GM12801 (cell line): Measurements from ENCODE around the gene TBC1D1.

Experiments
- TF ChIP-seq, protein P1 (sequence below): IDR thresholded peaks from one replicate; pipeline ENCODE4 v1.5.1; 2011; ENCODE audit warnings: control low read depth; ENCODE audit not compliant: insufficient read length; ENCODE audit errors: extremely low read depth

The TBC1D1 gene

GRCh38 chr4:38050560-38051350, 159.9 kb downstream of the TBC1D1 start:
- TF ChIP-seq, protein P1, sequence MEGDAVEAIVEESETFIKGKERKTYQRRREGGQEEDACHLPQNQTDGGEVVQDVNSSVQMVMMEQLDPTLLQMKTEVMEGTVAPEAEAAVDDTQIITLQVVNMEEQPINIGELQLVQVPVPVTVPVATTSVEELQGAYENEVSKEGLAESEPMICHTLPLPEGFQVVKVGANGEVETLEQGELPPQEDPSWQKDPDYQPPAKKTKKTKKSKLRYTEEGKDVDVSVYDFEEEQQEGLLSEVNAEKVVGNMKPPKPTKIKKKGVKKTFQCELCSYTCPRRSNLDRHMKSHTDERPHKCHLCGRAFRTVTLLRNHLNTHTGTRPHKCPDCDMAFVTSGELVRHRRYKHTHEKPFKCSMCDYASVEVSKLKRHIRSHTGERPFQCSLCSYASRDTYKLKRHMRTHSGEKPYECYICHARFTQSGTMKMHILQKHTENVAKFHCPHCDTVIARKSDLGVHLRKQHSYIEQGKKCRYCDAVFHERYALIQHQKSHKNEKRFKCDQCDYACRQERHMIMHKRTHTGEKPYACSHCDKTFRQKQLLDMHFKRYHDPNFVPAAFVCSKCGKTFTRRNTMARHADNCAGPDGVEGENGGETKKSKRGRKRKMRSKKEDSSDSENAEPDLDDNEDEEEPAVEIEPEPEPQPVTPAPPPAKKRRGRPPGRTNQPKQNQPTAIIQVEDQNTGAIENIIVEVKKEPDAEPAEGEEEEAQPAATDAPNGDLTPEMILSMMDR = no peak

GRCh38 chr4:38055566-38055965, 164.7 kb downstream of the TBC1D1 start:
- TF ChIP-seq, protein P1 = no peak

- TF ChIP-seq, protein P1 = no peak
Observed at GRCh38 chr4:38056011-38056685, 165.3 kb downstream of the TBC1D1 start.

- TF ChIP-seq, protein P1 = no peak
Observed at GRCh38 chr4:38058151-38058550, 167.3 kb downstream of the TBC1D1 start.

DNA sequence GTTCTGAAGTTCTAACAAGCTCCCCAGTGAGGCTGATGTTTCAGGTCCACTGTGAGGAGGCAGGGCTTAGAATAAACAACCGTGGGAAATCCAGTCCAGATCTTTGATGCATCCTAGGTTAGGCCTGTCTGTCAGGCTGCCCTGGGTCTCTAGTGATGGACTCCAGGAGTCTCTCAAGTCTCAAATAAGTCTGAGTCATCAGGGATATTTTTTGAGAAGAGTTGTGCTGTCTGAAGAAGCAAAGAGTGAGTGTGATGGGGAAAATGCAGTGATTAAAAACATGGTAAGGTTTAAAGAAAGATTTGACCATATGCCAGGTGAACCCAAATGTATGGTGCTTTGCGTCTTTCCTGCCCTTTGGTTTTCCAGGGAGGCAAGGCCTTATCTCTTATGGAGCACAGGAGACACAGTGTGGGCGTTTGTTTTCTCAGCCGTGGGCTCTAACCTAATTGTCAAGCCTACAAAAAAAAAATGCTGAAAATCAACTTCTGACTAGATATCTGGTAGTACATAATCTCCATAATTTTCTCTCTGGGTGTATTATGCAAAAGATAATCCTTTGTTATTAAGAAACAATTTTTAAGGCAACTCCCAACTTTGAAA, 170.0 kb downstream of the TBC1D1 start:
- TF ChIP-seq, protein P1 = no peak

- TF ChIP-seq, protein P1 = no peak
Observed at GRCh38 chr4:38062088-38062775, 171.3 kb downstream of the TBC1D1 start.

GRCh38 chr4:38062776-38063097, 171.9 kb downstream of the TBC1D1 start:
- TF ChIP-seq, protein P1 = no peak
